AG04450 (cell line): ENCODE results near the gene FRMD4A. TPM values are rescaled to one million over a fixed set of nuclear protein-coding genes. Genes with fewer than 3 reads are reported as not detected.
A peak's percentile ranks its signal among the peaks of the same experiment; 100 is the strongest.
"Not testable (repeated sequence)": the region's sequence is repeated elsewhere in the genome, so short reads cannot be mapped to it uniquely, and the experiment has no call there.

Experiments used
- CTCF ChIA-PET: fragments of 300-600, 350-600 bp; formaldehyde crosslinking; extraction: SDS; loops from one replicate; lab custom pipeline; 2022; ENCODE audit warnings: antibody characterized with exemption, inconsistent platforms; lab: Charles Lee
- POLR2A ChIA-PET: fragments of 350-600 bp; formaldehyde crosslinking; extraction: SDS; loops from one replicate; lab custom pipeline; 2021; ENCODE audit warnings: antibody characterized with exemption, inconsistent platforms; lab: Yijun Ruan, JAX
- DNase-seq: peaks from one replicate; pipeline ENCODE4 v3.0.0-alpha.2; 2011; ENCODE audit warnings: low read depth, low spot score
- H3K27ac ChIP-seq: one replicate; pipeline ENCODE4 v1.5.1; 2012; ENCODE audit warnings: low read depth, low read length, control low read depth
- H3K27me3 ChIP-seq: one replicate; pipeline ENCODE4 v1.6.0; 2012; ENCODE audit warnings: low read length; ENCODE audit not compliant: control insufficient read depth, insufficient read depth
- H3K4me3 ChIP-seq: 2 replicates; pipeline ENCODE4 v1.5.1; 2011; ENCODE audit warnings: mild to moderate bottlenecking, low read depth, low read length, control low read depth
- H3K9me3 ChIP-seq: 2 replicates; pipeline ENCODE4 v1.5.1; 2012; ENCODE audit warnings: low read length; ENCODE audit not compliant: control insufficient read depth, insufficient read depth
- CTCF ChIP-seq: IDR thresholded peaks from 2 replicates; pipeline ENCODE4 v1.5.1; 2011; ENCODE audit warnings: low read depth, low read length, control low read depth, inconsistent platforms
- polyA plus RNA-seq: library from polyadenylated mRNA; depleted of rRNA; stranded (reverse); fragments of >200 nt; gene quantifications from 2 replicates; pipeline ENCODE4 v1.2.3, GENCODE V29; 2011

FRMD4A gene
- polyA plus RNA-seq, 1 experiment: 45.7 TPM

- H3K27ac ChIP-seq: no peak overlapping the region
- peaks cover 7% of the 10 kb centered on the region for H3K9me3 ChIP-seq
- ChIA-PET POLR2A (no interaction called here), CTCF (no interaction called here)
- DNase-seq: no peak
- no peak overlapping the region for H3K4me3 ChIP-seq
- no peak for TF ChIP-seq CTCF
- no peaks in the 10 kb centered on the region for H3K27me3 ChIP-seq
Observed at GRCh38 chr10:14077430-14077829, 253.3 kb downstream of the FRMD4A start.

- ChIA-PET CTCF (no interaction called here), POLR2A (interaction anchor here (0.5 to 1.7 kb wide), 11 partner anchors 10 to 361 kb away, joined by 3 to 9 read pairs (median 4); no protein-coding TSS in a partner anchor)
- H3K4me3 ChIP-seq: peak overlapping the region; percentile 18; the same call in 1 of the 2 replicates
- H3K9me3 ChIP-seq: peaks cover 7% of the 10 kb centered on the region; the same call in 1 of the 2 replicates
- no peaks in the 10 kb centered on the region for H3K27me3 ChIP-seq
- no peak for TF ChIP-seq CTCF
- peak overlapping the region; percentile 84 for H3K27ac ChIP-seq
- peak; percentile 100 for DNase-seq
Observed at GRCh38 chr10:14074062-14074884, 256.5 kb downstream of the FRMD4A start.

GRCh38 chr10:14072541-14072940 lies 258.2 kb downstream of the FRMD4A start:
- POLR2A ChIA-PET: no interaction called here
- DNase-seq: no peak
- Histone ChIP-seq H3K27me3 (no peaks in the 10 kb centered on the region), H3K4me3 (no peak overlapping the region), H3K27ac (no peak overlapping the region), H3K9me3 (no peaks in the 10 kb centered on the region; the same call in 1 of the 2 replicates)
- CTCF ChIA-PET: no interaction called here
- no peak for TF ChIP-seq CTCF

- Histone ChIP-seq H3K4me3 (no peak overlapping the region), H3K27ac (no peak overlapping the region), H3K27me3 (no peaks in the 10 kb centered on the region), H3K9me3 (no peaks in the 10 kb centered on the region; the same call in 1 of the 2 replicates)
- CTCF ChIA-PET: no interaction called here
- POLR2A ChIA-PET: no interaction called here
- TF ChIP-seq CTCF: no peak
- no peak for DNase-seq
Observed at GRCh38 chr10:14071956-14072355, 258.8 kb downstream of the FRMD4A start.

- no peak for DNase-seq
- Histone ChIP-seq H3K27me3 (no peaks in the 10 kb centered on the region), H3K9me3 (no peaks in the 10 kb centered on the region; the same call in 1 of the 2 replicates), H3K27ac (no peak overlapping the region), H3K4me3 (no peak overlapping the region)
- ChIA-PET CTCF (no interaction called here), POLR2A (no interaction called here)
- TF ChIP-seq CTCF: no peak
Observed at GRCh38 chr10:14068601-14069250, 262.0 kb downstream of the FRMD4A start.

- POLR2A ChIA-PET, CTCF ChIA-PET: not testable (repeated sequence)
Observed at GRCh38 chr10:14067638-14068037, 263.1 kb downstream of the FRMD4A start.

More at GRCh38 chr10:14067638-14068037, 263.1 kb downstream of the FRMD4A start:
- H3K9me3 ChIP-seq, H3K27me3 ChIP-seq, H3K27ac ChIP-seq, H3K4me3 ChIP-seq, DNase-seq: not testable (repeated sequence)
